Gastroesophageal sphincter (tissue), 4 donors: ENCODE results near the gene ZFAND2A. TPM values are rescaled to one million over a fixed set of nuclear protein-coding genes. Genes with fewer than 3 reads are reported as not detected.

Source experiments
- ATAC-seq: fragments of 150-250 bp; one replicate; pipeline ENCODE4 v1.9.1; 2016; ENCODE audit warnings: mild to moderate bottlenecking, moderate library complexity
- H3K27ac ChIP-seq, 4 donors: fragments of 200-600 bp; sonication (generic) in 3 of 4; 1 replicate in 3 of 4; 2 replicates in 1 of 4; pipeline ENCODE4 v1.5.1; 2016 to 2019
- H3K27me3 ChIP-seq: fragments of 200-600 bp; sonication (generic); one replicate; pipeline ENCODE4 v1.5.1; 2019
- H3K36me3 ChIP-seq, 2 donors: fragments of 200-600 bp; sonication (generic); one replicate each; pipeline ENCODE4 v1.5.1; 2019; ENCODE audit warnings: control low read depth in 1 of 2
- H3K4me1 ChIP-seq, 3 donors: fragments of 200-600 bp; sonication (generic); 1 replicate in 2 of 3; 2 replicates in 1 of 3; pipeline ENCODE4 v1.5.1; 2016 to 2019; ENCODE audit warnings: control low read depth in 2 of 3
- H3K4me3 ChIP-seq, 2 donors: fragments of 200-600 bp; sonication (generic); one replicate each; pipeline ENCODE4 v1.5.1; 2019; ENCODE audit warnings: mild to moderate bottlenecking in 1 of 2, moderate library complexity in 1 of 2
- H3K9me3 ChIP-seq, 3 donors: fragments of 200-600 bp; sonication (generic); one replicate each; pipeline ENCODE4 v1.5.1; 2017 to 2019; ENCODE audit warnings: control low read depth in 2 of 3
- EP300 ChIP-seq: sonication (generic); formaldehyde crosslinking; IDR thresholded peaks from one replicate; pipeline ENCODE4 v1.6.1; 2017; ENCODE audit warnings: antibody characterized with exemption, mild to moderate bottlenecking
- POLR2A ChIP-seq, 2 donors: fragments of 450-650 bp; IDR thresholded peaks; one replicate each; pipeline ENCODE4 v1.6.1; 2017; ENCODE audit warnings: antibody characterized with exemption in 2 of 2, mild to moderate bottlenecking in 2 of 2, moderate library complexity in 1 of 2
- POLR2AphosphoS5 ChIP-seq: sonication (generic); formaldehyde crosslinking; IDR thresholded peaks from one replicate; pipeline ENCODE4 v1.6.1; 2017; ENCODE audit warnings: antibody characterized with exemption
- WGBS, 2 donors: methylation state at CpG; one replicate each; pipeline ENCODE4 v1.1.5; 2018; ENCODE audit warnings: low coverage in 1 of 2; 5-methylcytosine and 5-hydroxymethylcytosine counted together
- total RNA-seq, 4 donors: library from RNA; depleted of rRNA; stranded (reverse); fragments of >200 nt; gene quantifications; one replicate each; pipeline ENCODE4 v1.1.0, GENCODE V29; 2016
- TF ChIP-seq, protein P1 (sequence below), 4 experiments: fragments of 200-600 bp in 2 of 4; fragments of 450-650 bp in 2 of 4; sonication (generic) in 1 of 4; IDR thresholded peaks; one replicate each; pipeline ENCODE4 v1.5.1; 2017 to 2019; ENCODE audit warnings: antibody characterized with exemption in 4 of 4, mild to moderate bottlenecking in 2 of 4, moderate library complexity in 2 of 4

ZFAND2A gene
- total RNA-seq, 4 donors from 2014 or later = 19.1 to 28.0 (median 24.0) TPM

DNA sequence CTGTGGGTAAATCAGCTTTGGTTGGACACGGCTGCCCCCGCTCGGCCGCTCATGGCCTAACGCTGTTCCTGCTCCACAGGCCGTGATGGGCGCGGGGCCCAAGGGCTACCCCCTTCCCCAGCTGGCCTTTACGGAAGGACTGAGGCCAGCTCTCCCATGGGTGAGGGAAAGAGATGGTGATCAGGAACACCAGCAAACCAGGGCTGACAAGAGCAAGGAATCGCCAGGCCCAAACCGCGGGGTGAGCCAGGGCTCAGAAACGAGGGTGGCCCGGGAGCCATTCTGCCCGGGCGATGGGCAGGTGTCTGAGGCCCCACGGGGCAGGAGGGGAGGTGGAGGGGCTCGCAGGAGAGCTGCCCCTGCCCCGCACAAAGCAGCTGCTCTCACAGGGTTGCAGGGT is 45.5 kb downstream of the ZFAND2A start:
- ATAC-seq = no peak
- H3K4me1 ChIP-seq = no peaks in the 10 kb centered on the region
- no peak overlapping the region for H3K27ac ChIP-seq
- 90% methylated on average over 2 of the region's 19 CpGs; no CpG with 5 or more reads in 1 of the 2 donors for WGBS, 2 donors
- peaks cover 0 to 7% of the 10 kb centered on the region in 2 donors for H3K36me3 ChIP-seq
- no peaks in the 10 kb centered on the region for H3K27me3 ChIP-seq
- H3K4me3 ChIP-seq = no peak overlapping the region
- TF ChIP-seq EP300 (no peak), POLR2AphosphoS5 (no peak), POLR2A (IDR thresholded peaks at IDR 0.05) (no peak)
- TF ChIP-seq, protein P1, sequence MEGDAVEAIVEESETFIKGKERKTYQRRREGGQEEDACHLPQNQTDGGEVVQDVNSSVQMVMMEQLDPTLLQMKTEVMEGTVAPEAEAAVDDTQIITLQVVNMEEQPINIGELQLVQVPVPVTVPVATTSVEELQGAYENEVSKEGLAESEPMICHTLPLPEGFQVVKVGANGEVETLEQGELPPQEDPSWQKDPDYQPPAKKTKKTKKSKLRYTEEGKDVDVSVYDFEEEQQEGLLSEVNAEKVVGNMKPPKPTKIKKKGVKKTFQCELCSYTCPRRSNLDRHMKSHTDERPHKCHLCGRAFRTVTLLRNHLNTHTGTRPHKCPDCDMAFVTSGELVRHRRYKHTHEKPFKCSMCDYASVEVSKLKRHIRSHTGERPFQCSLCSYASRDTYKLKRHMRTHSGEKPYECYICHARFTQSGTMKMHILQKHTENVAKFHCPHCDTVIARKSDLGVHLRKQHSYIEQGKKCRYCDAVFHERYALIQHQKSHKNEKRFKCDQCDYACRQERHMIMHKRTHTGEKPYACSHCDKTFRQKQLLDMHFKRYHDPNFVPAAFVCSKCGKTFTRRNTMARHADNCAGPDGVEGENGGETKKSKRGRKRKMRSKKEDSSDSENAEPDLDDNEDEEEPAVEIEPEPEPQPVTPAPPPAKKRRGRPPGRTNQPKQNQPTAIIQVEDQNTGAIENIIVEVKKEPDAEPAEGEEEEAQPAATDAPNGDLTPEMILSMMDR (IDR thresholded peaks at IDR 0.05) = no peak
- H3K9me3 ChIP-seq = no peaks in the 10 kb centered on the region

DNA sequence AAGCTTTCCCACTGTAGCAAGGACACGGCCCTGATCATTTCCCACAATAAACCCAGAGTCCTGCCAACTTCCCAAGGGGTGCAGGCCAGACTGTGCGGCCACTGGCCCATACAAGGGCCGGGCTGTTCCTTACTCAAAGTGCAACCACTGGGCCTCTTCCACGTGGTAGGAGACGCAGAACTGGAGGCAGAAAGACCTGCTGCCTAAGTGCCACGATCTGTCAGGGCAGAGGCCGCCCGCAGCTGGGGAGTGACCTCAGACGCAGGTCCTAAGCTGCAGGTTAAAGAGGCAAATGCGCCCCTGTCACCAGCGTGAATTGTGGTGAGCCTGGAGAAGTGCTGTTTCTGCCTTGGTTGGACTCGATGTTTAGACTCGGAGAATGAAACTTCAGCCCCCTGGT is 45.9 kb downstream of the ZFAND2A start:
- Histone ChIP-seq H3K4me3 (no peak overlapping the region), H3K4me1 (no peaks in the 10 kb centered on the region), H3K27ac (no peak overlapping the region), H3K36me3 (peaks cover 0 to 7% of the 10 kb centered on the region in 2 donors), H3K9me3 (no peaks in the 10 kb centered on the region), H3K27me3 (no peaks in the 10 kb centered on the region)
- no peak for ATAC-seq
- 93 to 96% methylated on average over 3 to 4 of the region's 13 CpGs for WGBS, 2 donors
- no peak for TF ChIP-seq POLR2AphosphoS5
- TF ChIP-seq, protein P1 (IDR thresholded peaks at IDR 0.05) = no peak
- no peak for TF ChIP-seq POLR2A (IDR thresholded peaks at IDR 0.05)
- no peak for TF ChIP-seq EP300

DNA sequence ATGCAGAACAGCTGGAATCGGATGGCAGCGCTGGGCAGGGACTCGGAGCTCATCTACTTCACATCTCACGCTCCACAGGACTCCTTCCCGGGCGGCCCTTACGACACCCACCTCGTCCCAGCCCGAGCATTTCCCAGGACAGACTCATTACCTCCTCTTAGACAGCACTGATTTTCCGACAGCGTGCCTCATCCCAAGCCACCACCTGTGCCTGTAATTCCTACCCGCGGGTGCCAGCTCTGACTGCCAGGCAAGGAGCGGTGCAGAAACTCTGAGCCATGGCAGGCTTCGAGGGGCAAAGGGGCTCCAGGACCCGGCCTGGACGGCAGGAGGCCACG is 46.5 kb downstream of the ZFAND2A start:
- TF ChIP-seq POLR2A (IDR thresholded peaks at IDR 0.05) (no peak), EP300 (no peak), POLR2AphosphoS5 (no peak)
- TF ChIP-seq, protein P1 (IDR thresholded peaks at IDR 0.05) = no peak
- H3K9me3 ChIP-seq = no peaks in the 10 kb centered on the region
- 83 to 90% methylated on average over 6 to 9 of the region's 18 CpGs for WGBS, 2 donors
- peaks cover 0 to 7% of the 10 kb centered on the region in 2 donors for H3K36me3 ChIP-seq
- H3K4me3 ChIP-seq = no peak overlapping the region
- H3K27me3 ChIP-seq = no peaks in the 10 kb centered on the region
- ATAC-seq = no peak
- no peaks in the 10 kb centered on the region for H3K4me1 ChIP-seq
- no peak overlapping the region for H3K27ac ChIP-seq

DNA sequence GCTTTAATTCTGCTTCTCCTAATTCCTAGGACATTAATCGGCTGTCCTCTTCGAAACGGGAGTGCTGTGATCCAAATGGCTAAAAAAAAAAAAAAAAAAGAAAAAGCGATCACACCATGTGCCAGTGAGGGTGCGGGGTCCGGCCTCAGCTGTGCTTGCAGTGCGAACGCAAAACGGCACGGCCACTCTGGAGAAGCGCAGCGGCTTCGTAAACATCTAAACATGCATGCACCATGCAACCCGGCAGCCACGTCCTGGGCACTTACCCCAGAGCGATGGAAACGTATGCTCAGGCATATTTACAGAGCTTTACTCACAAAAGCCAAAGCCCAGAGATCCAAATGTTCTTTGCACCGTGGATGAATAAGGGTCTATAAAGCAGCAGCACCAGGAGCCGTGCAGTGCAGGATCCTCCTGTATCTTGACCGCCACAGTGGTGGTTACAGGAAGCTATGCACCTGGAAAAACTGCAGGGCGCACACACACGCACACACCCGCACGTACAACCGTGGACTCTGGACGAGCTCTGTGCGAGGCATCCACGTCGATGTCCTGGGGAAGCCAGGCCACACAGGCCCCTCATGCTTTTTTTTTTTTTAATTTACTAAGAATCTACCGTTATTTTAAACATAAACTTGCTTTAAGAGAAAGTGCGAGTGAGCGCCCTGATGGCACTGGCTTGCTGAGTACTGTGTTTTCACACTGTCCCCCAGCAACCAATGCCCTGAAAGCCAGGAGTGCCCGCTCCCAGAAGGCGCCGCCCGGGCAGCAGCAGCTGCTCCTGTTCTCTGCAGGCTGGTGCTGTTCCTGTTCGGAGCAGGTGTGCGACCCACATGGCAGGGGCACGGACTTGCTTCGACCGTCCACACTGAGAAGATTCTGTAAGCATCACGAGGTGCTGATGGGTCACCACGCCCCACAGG is 47.1 kb downstream of the ZFAND2A start:
- TF ChIP-seq POLR2A (IDR thresholded peaks at IDR 0.05) (no peak), POLR2AphosphoS5 (no peak), EP300 (no peak)
- TF ChIP-seq, protein P1 (IDR thresholded peaks at IDR 0.05) = no peak
- Histone ChIP-seq H3K9me3 (no peaks in the 10 kb centered on the region), H3K36me3 (peaks cover 0 to 7% of the 10 kb centered on the region in 2 donors), H3K27me3 (no peaks in the 10 kb centered on the region), H3K4me3 (no peak overlapping the region), H3K4me1 (no peaks in the 10 kb centered on the region), H3K27ac (no peak overlapping the region)
- ATAC-seq = no peak
- WGBS, 2 donors = 88 to 92% methylated on average over 4 to 32 of the region's 43 CpGs

DNA sequence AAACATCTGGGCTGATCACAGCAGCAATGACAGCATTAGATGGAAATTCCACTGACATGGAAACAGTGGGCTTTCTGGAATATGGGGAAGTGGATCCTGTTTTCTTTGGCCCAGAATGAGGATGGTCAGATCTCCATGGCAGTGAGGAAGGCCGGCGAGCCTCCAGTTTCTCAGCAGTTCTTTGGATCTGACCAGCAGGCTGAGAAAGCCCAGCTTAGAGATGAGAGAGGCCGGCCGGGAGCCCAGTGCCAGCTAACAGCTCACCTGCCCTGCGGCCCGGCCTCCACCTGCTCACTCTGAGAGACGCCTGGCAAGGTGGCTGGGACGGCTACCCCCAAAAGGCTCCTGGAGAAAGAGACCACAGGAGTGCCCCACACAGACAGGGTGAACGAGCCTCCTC is 47.9 kb downstream of the ZFAND2A start:
- H3K4me3 ChIP-seq = no peak overlapping the region
- TF ChIP-seq POLR2A (IDR thresholded peaks at IDR 0.05) = no peak
- TF ChIP-seq, protein P1 (IDR thresholded peaks at IDR 0.05) = no peak
- TF ChIP-seq POLR2AphosphoS5 = no peak
- TF ChIP-seq EP300 = no peak
- no peak overlapping the region for H3K27ac ChIP-seq
- H3K4me1 ChIP-seq = no peaks in the 10 kb centered on the region
- ATAC-seq = no peak
- 93% methylated on average over 3 of the region's 9 CpGs; no CpG with 5 or more reads in 1 of the 2 donors for WGBS, 2 donors
- peaks cover 0 to 7% of the 10 kb centered on the region in 2 donors for H3K36me3 ChIP-seq
- no peaks in the 10 kb centered on the region for H3K27me3 ChIP-seq
- no peaks in the 10 kb centered on the region for H3K9me3 ChIP-seq
